Left colon (tissue), 2 donors: ENCODE measurements around the gene BRD3OS. TPM values are rescaled to one million over a fixed set of nuclear protein-coding genes. Genes with fewer than 3 reads are reported as not detected.
A peak's percentile ranks its signal among the peaks of the same experiment; 100 is the strongest.

Source experiments
- ATAC-seq: fragments of 200-7000 bp; cut with Tn5 transposase; one replicate; pipeline ENCODE4 v1.9.1; 2020; ENCODE audit warnings: mild to moderate bottlenecking, moderate library complexity
- DNase-seq, 2 donors: peaks; one replicate each; pipeline ENCODE4 v3.0.0-alpha.2; 2020
- intact Hi-C, 2 donors: fragments of 100-400 bp; cut with DNase I in 1 of 2; cut with micrococcal nuclease in 1 of 2; formaldehyde crosslinking; loops; one replicate each; pipeline versions ENCODE4 v1.11.2 to v1.14.0; 2022; cut with DNase I, micrococcal nuclease
- total RNA-seq, 2 donors: library from RNA; stranded (reverse); fragmentation: NEBNext Ultra II Directional; extraction: Animal tissue kit (Norgen Biotek cat#: 25700); gene quantifications; one replicate each; pipeline ENCODE4 v1.2.1, GENCODE V29; 2021
- donor health status: DM: no; HTN: no; CAD: no.
- donor health status: DM: yes; HTN: yes; CAD: no.

The BRD3OS gene
- total RNA-seq, 2 donors from 2014 or later = 2.9 to 6.4 TPM

DNA sequence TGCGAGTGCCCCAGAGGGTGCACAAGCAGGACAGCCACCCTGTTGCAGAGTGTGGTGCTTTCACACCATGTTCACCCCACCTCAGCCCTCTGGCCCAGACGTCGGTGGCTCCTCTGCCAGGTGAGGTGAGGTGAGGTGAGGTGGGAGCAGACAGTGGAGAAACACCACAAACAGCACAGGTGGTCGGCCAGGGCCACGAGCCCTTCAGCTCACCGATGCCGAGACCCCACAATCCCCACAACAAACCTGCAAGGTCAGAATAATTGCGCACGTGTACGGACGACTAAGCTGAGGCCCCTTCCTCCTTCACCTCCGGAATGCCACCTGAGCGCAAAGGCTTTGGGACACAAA lies 32.0 kb downstream of the BRD3OS start:
- DNase-seq (peak in 1 of 2 donors; percentile 21), ATAC-seq (no peak)
- intact Hi-C loops = no loop called here

DNA sequence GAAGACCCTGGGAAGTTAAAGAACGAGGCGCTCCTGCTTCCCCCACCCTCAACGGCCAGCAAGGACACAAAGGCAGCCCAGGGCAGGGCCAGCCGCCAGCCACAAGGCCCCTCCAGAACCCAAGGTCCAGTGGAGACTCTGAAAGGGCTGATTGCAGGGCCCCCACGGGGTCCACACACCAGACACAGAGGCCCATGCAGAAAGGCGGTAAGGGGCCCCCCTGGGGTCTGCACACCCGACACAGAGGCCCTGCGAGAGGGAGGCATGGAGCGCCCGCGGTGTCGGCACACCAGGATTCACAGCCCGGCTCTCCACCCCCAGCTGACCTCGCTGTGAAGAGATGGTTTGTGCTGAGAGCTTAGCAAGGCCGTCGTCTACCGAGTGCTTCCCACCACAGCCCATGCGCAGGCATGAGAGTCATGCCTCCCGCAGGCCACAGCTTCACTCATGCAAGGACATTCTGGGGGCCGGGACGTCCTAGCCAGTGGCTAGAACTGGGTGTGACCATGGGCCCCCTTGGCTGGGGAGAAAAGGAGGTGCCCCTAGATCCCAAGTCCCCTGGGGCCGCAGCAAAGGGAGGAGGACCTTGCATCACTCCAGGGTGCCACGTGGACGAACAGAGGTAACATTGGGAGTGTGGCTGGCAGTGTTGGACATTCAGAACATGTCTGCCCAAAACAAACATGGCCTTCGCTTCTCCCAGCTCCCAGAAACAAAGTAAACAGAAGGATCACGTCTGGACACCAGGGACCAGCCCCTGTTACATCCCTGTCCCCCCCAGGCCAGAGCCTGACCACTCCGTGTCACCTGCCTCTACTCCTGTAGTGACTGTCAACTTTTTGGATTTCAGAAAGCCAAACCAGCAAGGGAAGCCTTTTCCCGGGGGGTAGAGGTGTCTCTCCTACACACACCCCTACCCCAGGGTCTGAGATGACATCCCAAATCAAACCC lies 32.7 kb downstream of the BRD3OS start:
- intact Hi-C loops = no loop called here
- ATAC-seq = no peak
- DNase-seq = peak; percentile 6 to 23

DNA sequence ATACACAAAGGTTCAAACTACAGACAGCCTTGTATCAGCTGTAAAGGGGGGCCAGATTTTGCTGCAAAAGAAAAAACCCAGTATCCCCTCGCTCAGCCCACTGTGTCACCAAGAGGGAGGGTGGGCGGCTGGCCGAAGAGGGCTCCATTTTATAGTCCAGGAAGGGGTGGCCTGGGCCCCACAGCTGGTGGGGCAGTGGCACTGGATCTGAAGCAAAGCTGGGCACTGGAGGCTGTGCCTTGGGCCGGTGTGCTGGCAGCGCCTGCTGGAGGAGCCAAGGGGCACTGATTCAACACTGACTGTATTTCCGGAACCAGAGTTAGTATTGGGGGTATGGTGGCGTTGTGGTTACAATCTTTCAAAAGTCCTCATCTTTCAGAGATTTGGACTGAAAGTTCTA lies 33.4 kb downstream of the BRD3OS start:
- ATAC-seq (no peak), DNase-seq (peak; percentile 9 to 14)
- intact Hi-C loops = no loop called here

DNA sequence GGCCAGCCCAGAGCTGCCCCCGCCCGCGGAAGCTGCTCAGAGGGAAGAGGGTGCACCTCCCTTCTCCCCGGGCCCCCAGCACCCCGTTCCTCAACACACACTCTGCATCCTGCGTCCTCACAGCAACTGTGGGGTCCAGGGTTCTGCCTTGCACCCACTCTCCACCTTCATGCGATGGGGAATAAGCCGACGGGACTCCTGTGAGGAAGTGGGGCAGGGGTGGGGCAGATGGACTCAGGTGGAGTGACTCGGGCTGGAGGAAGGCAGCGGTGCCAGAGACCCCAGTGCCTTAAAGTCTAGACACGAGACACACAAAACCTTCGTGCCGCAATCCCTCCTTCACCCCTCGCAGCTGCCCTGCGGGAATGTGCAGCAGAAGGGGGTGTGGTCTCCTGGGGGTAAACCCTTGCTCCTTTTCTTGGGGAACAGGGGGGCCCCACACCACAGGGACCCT lies 33.9 kb downstream of the BRD3OS start:
- intact Hi-C loops = no loop called here
- ATAC-seq (no peak), DNase-seq (peak in 1 of 2 donors; percentile 20)

DNA sequence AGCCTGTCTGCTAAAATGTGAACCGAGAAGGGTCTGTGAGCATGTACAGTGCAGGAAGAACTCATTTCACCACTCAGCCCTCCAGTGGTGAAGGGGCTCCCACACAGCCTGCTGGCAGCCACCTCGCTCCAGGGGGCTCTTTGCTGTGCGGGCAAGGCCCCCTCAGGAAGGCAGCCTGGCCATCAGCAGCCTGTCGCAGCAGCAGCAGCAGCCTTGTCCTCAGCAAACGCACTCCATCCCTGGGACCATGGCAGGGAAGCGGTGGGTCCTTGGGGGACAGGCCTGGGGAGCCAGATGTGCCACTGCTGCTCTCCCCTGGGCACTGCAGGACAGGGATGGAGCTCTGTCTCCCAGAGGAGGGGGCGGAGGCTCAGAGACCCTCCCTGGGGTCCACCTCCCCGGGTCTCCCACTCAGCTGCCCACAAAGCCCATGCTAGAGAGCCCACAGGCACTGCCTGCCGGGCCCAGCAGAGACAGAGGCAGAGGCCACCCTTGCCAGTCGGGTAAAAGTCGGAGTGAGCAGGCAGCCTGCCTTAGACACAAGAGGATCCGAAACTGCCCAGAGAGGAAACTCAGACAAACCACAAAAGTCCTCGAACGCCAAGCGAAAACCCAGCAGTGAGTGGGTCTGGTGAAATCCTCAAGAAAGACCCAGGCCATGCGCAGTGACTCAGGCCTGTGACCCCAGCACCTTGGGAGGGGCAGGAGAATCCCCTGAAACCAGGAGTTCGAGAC lies 34.5 kb downstream of the BRD3OS start:
- peak; percentile 27 to 45 for DNase-seq
- intact Hi-C loops = no loop called here
- no peak for ATAC-seq

DNA sequence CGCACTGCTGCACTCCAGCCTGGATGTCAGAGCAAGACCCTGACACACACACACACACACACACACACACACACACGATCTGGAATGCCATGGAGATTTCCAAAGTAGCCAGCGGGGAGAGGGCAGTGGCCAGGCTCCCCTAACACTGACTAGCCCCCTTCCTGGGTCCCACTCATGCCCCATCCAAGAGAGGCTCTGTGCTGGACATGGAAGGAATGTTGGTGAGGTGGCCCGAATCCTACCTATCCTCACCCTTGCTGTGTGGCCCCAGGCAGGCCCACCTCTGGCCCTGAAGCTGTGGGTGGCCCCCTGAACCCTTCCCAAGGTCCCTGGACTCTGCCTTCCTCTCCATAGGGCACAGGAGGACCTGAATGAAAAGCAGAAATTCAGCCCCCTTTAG lies 35.3 kb downstream of the BRD3OS start:
- intact Hi-C loops = no loop called here
- DNase-seq = no peak
- no peak for ATAC-seq

DNA sequence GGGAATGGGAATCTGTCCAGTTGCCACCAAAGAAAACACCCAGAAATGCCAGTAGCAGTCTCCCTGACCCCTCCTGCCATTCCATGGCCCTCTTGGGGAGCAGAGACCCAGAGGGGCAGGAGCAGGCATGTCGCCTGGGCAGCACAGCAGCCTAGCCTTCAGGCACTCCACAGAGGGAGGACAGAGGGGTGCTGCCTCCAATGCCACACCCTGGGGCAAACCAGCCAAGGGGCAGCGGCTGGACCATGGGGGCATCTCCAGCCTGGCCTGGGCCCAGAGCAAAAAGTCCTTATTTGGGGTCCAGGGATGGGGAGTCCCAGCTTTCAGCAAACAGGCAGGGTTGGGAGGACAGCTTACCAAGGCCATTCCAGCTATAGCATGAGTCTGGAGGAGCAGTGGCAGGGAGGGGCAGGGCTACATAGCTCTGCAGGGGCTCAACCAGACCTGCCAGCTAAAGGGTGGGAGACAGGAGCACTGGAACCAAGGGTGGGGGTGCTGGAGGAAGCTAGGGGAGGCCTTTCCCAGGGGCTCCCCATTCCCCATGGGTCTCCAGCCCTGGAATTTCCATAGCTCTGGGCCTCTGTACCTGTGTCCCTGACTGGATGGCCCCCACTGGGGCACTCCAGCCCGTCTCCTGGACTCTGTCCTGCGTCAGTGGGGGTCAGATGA lies 35.9 kb downstream of the BRD3OS start:
- peak in 1 of 2 donors; percentile 22 for DNase-seq
- no peak for ATAC-seq
- intact Hi-C loops = no loop called here

DNA sequence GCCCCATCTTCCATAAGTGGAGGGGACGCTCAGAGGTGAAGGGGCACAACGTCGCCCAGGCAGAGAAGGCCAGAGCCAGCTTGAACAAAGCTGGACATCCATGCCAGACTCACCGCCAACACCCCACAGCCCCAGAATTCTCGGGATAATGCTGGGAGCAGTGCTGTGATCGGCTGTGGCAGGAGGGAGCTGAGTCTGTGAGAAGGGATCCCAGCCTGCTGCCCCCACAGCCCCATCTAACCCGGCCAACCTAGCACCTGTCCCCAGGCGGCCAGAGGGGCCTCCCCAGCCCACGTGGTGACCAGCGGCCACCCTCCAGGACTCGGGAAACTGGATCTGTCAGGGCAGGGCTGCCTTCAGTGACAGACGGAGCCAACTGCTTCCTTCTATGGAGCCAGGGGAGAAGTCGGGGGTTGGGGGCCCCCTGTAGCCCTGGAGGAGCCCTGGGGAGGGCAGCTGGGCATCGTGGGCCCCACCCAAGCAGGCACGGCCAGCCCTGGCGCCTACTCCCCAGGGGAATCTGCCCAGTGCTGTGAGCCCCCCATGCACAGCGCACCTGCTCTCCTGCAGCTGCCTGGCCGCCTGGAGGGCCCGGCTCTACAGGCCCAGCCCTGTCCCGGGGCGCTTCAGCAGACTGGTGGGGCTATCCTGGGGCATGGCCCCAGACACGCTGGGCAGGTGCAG lies 36.5 kb downstream of the BRD3OS start:
- intact Hi-C loops = no loop called here
- ATAC-seq = no peak
- DNase-seq = peak in 1 of 2 donors; percentile 21

DNA sequence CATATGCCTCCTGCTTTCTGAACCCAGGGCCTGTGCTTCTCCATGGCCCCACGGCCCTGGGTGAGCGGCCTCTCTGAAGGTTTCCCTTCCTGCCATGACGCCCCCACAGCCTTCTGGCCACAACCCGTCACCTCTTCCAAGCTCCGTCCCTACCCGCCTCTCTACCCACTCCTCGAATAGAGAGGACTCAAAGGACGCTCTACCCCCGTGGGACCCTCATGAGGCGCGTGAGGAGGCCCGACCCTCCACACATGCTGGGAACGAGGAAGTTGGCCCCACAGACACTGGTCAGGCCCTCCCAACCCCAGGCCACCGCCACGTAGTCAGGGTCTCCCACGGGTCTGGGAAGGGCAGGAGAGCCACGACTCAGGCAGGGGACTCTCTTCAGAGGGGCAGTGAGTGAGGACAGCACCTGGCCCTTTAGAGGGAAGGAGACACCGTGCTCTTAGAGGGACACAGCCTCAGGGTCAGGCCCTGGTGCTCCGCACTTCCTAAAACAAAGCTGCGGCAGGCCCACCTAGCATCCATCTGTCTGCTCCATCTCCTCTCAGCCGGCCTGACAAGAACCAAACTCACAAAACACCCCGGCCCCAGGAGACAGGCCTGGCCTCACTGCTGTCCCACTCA lies 37.3 kb downstream of the BRD3OS start:
- DNase-seq (no peak), ATAC-seq (no peak)
- intact Hi-C loops = no loop called here

DNA sequence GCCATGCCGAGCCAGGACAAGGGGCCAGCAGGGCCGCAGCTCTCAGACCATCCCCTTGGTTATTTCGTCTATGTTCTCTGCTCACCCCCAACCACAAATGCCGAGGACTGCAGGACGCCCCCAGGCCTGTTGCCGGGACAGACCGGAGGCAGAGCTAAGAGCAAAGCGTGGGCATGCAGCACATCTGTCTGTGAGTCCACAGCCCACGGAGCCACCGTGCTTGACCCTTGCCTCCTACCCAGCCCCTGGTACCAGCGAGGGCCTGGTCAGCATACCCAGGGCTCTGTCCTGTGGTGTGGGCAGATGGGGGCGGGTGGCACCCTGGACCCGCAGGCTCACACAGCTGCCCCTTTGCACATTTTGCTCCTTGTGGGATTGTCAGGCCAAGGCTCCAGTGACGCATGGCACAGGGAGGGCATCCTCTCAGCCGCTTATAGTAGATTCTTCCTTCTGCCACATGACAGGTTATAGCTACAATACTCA lies 37.8 kb downstream of the BRD3OS start:
- ATAC-seq (no peak), DNase-seq (peak in 1 of 2 donors; percentile 16)
- intact Hi-C loops = no loop called here

DNA sequence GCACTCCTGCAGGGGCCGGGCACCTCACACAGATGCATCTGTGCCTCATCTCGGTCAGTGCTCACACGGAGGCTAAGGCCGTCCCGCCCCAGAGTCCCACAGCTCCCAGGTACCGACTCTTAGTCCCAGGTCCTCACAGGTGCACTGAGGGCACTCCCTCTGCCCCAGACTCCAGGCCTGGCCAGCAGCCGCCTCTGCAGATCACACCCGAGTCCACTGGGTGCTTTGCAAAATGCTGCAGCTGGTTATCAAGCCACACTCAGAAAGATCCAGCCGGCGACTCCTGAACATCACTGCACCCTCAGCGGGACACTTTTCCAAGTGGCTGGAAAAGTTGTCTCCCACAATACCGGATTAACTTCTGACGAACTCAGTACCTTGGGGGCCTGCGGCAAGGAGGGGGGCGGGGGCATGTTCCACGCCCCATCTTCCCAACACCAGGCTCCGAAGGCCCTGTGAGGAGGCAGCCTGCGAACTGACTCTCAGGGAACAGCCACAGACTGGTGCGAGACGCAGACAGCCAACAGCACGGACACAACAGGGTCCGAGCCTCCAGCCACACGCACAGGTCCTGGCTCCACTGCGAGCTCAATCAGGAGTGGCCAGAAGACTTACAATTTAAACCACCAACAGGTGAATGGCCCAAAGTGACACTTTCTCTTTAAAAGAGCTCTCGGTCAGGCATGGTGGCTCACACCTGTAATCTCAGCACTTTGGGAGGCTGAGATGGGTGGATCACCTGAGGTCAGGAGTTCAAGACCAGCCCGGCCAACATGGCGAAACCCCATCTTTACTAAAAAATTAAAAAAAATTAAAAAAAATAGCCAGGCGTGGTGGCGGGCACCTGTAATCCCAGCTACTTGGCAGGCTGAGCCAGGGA lies 38.5 kb downstream of the BRD3OS start:
- intact Hi-C loops = no loop called here
- ATAC-seq = no peak
- DNase-seq = peak; percentile 9 to 19

DNA sequence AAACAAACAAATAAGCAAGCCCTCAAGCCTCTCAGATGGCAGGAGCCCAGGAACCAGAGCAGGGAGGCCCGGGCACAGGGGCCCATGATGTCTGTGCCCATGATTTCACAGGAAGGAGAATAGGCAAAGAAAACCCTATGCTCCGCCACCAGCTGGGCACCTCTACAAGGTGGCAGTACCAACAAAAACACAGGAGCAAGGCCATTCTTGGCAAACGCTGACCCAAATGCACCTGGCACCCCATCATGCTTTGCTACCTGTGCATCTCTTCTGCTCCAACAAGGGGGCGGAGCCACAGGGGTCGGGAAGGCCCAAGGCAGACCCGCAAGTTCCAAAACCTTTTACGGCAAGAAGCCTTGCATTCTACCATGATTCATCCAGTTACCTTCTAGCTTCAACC lies 39.4 kb downstream of the BRD3OS start:
- peak; percentile 16 to 23 for DNase-seq
- intact Hi-C loops = no loop called here

DNA sequence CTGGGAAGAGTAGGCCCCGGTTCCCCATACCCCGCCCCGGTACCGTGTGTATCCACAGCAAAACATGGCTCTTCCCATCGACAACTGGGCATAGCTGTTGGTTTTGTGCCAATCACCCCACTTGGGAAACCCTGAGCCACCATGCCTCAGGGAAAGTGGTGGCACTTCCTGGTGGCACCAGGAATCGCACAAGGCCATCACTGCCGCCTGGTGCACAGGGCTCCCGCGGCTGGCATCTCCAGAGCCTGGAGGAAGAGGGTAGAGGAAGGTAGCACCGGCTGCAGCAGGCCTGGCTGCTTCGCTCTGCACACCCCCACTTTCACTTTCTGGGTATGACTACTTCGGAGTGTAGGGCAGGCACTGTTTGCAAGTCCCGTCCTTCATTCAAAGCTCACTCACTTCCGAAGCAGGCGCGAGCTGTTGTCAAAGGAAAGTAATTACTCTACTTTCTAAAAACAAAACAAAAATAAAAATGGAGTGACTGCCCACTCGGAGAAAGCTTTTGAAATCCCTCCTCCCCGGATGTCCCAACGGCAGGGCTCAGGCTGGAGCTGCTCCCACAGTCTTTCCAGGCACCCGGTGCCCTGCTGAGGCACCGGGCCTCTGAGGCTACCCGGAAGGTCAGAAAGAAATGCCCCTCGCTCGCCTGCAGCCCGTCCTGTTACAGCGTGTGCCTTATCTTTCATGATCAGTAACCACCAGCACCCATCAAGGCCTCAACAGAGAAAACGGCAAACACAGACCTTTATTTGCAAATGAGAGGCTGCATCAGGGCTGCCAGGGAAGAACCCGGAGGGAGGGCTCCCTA lies 40.5 kb downstream of the BRD3OS start:
- intact Hi-C loops = no loop called here
- DNase-seq = peak; percentile 59 to 72
- peak; percentile 46 for ATAC-seq

More for the DNA sequence above, 39.4 kb downstream of the BRD3OS start:
- ATAC-seq = no peak

DNA sequence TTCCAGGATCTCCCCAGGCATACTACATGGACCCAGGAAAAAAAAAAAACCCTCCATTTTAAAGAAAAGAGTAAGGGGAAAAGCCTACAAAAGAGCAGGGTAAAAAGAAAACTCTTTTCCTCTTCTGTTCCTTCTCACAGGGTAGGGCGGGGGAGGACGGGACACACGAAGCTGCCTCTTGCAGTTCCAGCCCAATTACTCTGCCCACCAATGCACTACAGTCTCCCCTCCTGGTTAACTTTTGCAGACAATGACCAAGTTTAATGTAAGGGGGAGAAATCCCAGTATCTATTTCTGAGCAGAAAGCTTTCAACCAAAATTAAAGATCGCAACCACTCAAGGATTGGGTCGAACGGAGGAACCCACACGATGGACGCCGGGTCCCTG lies 41.2 kb downstream of the BRD3OS start:
- ATAC-seq (peak; percentile 15), DNase-seq (peak; percentile 23 to 44)

DNA sequence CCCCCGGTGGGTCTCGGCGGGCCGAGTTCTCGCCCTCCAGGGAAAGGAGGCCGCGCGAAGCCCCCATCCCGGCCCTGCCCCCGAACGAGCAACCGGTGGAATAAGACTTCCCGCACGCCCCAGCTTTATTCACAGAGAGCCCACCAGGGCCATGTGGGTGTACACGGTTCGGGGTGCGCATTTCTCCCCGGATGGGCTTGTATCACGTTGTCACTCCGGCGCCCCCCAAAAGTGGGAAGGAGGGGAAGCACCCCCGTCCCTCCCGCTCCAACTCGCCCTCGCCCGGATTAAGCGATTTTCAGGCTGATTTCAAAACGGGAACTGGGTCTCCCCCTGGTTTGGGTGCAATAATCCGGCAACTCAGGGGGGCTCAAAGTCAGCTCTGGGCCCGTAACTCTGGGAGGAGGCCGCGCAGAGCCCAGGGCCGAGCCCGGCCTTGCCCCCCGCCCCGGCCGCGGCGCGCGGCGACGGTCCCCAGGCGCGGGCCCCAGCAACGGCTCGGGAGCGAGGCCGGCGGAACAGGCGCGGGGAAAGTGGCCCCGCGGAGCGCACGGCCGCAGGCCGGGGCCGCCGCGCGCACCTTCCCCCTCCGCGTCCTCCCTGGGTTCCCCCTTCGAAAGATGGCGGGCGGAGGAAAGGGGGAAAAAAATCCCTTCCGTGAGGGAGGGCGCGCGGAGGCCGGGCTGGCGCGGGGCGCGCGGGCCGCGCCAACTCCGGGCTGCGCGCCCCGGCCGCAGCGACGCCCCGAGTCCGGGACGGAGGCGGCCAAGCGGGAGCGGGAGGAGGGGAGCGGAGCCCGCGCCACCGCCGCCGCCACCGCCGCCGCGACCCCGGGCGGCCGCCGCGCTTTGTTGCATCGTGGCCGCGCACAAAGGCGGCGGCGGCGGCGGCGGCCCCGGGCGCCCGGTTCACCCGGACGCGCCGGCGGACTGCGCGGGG lies 41.9 kb downstream of the BRD3OS start:
- DNase-seq = peak; percentile 37 to 46

More for the DNA sequence above, 41.2 kb downstream of the BRD3OS start:
- intact Hi-C loops = no loop called here

More for the DNA sequence above, 41.9 kb downstream of the BRD3OS start:
- ATAC-seq = peak; percentile 6
- intact Hi-C loops = no loop called here
